Activated T-helper 2 cell treated with anti-CD3 and anti-CD28 coated beads, Interferon-gamma antibody, Interleukin-2, Interleukin-4, amounts not matched to agents 10 μg/mL and 5 μg/mL and 100 μg/mL, durations not matched to agents 14 hours and 24 hours and 36 hours (primary cell): ENCODE data around the gene ZBTB5. TPM values are rescaled to one million over a fixed set of nuclear protein-coding genes. Genes with fewer than 3 reads are reported as not detected.
"Not testable (repeated sequence)": the region's sequence is repeated elsewhere in the genome, so short reads cannot be mapped to it uniquely, and the experiment has no call there.

ENCODE experiments used
- DNase-seq: peaks from one replicate; pipeline ENCODE4 v3.0.0; 2021; ENCODE audit warnings: low spot score
- H3K27ac Mint-ChIP-seq: one replicate; pipeline ENCODE4 v1.8.0; 2021; ENCODE audit warnings: mixed read lengths
- H3K27me3 Mint-ChIP-seq: one replicate; pipeline ENCODE4 v1.8.0; 2021; ENCODE audit warnings: low read depth, mixed read lengths
- H3K36me3 Mint-ChIP-seq: one replicate; pipeline ENCODE4 v1.8.0; 2021; ENCODE audit warnings: low read depth, mixed read lengths
- H3K4me1 Mint-ChIP-seq: one replicate; pipeline ENCODE4 v1.8.0; 2021; ENCODE audit warnings: low read depth, mixed read lengths
- H3K4me3 Mint-ChIP-seq: one replicate; pipeline ENCODE4 v1.8.0; 2021; ENCODE audit warnings: low read depth, mild to moderate bottlenecking, moderate library complexity, mixed read lengths
- H3K9me3 Mint-ChIP-seq: one replicate; pipeline ENCODE4 v1.8.0; 2021; ENCODE audit warnings: mixed read lengths
- intact Hi-C: fragments of 100-400 bp; cut with micrococcal nuclease; formaldehyde crosslinking; loops from one replicate; pipeline ENCODE4 v1.15.1; 2023
- total RNA-seq: library from RNA; stranded (reverse); gene quantifications from 2 replicates; pipeline ENCODE4 v1.2.3, GENCODE V29; 2022

ZBTB5 gene
- total RNA-seq, 1 donor from 2014 or later: 11.0 TPM

- DNase-seq: no peak
- peaks cover 6% of the 10 kb centered on the region for H3K27me3 Mint-ChIP-seq
- H3K4me3 Mint-ChIP-seq: no peak overlapping the region
- intact Hi-C loops: loop anchor here (10.0 kb wide), 1 partner anchor 404 kb away; no protein-coding TSS in a partner anchor
- H3K9me3 Mint-ChIP-seq: no peaks in the 10 kb centered on the region
- no peaks in the 10 kb centered on the region for H3K4me1 Mint-ChIP-seq
- H3K36me3 Mint-ChIP-seq: no peaks in the 10 kb centered on the region
- H3K27ac Mint-ChIP-seq: no peak overlapping the region
Measured at GRCh38 chr9:37398464-37399025, 66.7 kb downstream of the ZBTB5 start.

GRCh38 chr9:37397948-37398347, 67.3 kb downstream of the ZBTB5 start:
- not testable (repeated sequence) for H3K36me3 Mint-ChIP-seq, H3K4me3 Mint-ChIP-seq, H3K27me3 Mint-ChIP-seq, H3K9me3 Mint-ChIP-seq, DNase-seq, H3K4me1 Mint-ChIP-seq, H3K27ac Mint-ChIP-seq
- intact Hi-C loops: loop anchor here (10.0 kb wide), 1 partner anchor 403 kb away; no protein-coding TSS in a partner anchor

- H3K9me3 Mint-ChIP-seq: no peaks in the 10 kb centered on the region
- no peak overlapping the region for H3K4me3 Mint-ChIP-seq
- DNase-seq: no peak
- no peak overlapping the region for H3K27ac Mint-ChIP-seq
- no peaks in the 10 kb centered on the region for H3K36me3 Mint-ChIP-seq
- H3K27me3 Mint-ChIP-seq: peaks cover 4% of the 10 kb centered on the region
- intact Hi-C loops: loop anchor here (10.0 kb wide), 1 partner anchor 401 kb away; no protein-coding TSS in a partner anchor
- no peaks in the 10 kb centered on the region for H3K4me1 Mint-ChIP-seq
Measured at GRCh38 chr9:37395663-37396062, 69.6 kb downstream of the ZBTB5 start.

GRCh38 chr9:37395229-37395628, 70.0 kb downstream of the ZBTB5 start:
- no peak for DNase-seq
- Mint-ChIP-seq H3K9me3 (no peaks in the 10 kb centered on the region), H3K27me3 (peaks cover 4% of the 10 kb centered on the region), H3K27ac (no peak overlapping the region), H3K4me1 (no peaks in the 10 kb centered on the region), H3K4me3 (no peak overlapping the region), H3K36me3 (no peaks in the 10 kb centered on the region)
- intact Hi-C loops: loop anchor here (10.0 kb wide), 1 partner anchor 400 kb away; no protein-coding TSS in a partner anchor

GRCh38 chr9:37392272-37392671, 73.0 kb downstream of the ZBTB5 start:
- Mint-ChIP-seq H3K9me3 (no peaks in the 10 kb centered on the region), H3K27ac (no peak overlapping the region), H3K4me3 (no peak overlapping the region), H3K27me3 (no peaks in the 10 kb centered on the region), H3K36me3 (no peaks in the 10 kb centered on the region), H3K4me1 (no peaks in the 10 kb centered on the region)
- DNase-seq: no peak
- intact Hi-C loops: loop anchor here (10.0 kb wide), 1 partner anchor 397 kb away; no protein-coding TSS in a partner anchor

- Mint-ChIP-seq H3K36me3 (no peaks in the 10 kb centered on the region), H3K4me3 (no peak overlapping the region), H3K9me3 (no peaks in the 10 kb centered on the region), H3K4me1 (no peaks in the 10 kb centered on the region), H3K27ac (no peak overlapping the region), H3K27me3 (no peaks in the 10 kb centered on the region)
- intact Hi-C loops: loop anchor here (10.0 kb wide), 1 partner anchor 396 kb away; no protein-coding TSS in a partner anchor
- no peak for DNase-seq
Measured at GRCh38 chr9:37390759-37391158, 74.5 kb downstream of the ZBTB5 start.

Other genes with a start within 250 kb of the ZBTB5 start
- 75.4 and 77.4 TPM in 2 replicates for gene GRHPR, start 42.8 kb downstream of the ZBTB5 start, total RNA-seq
- gene POLR1E, start 20.5 kb upstream of the ZBTB5 start, total RNA-seq: 48.0 and 49.4 TPM in 2 replicates
- 1.8 and 2.4 TPM in 2 replicates for gene FBXO10, start 110.9 kb upstream of the ZBTB5 start, total RNA-seq
- gene TOMM5, start 127.1 kb upstream of the ZBTB5 start, total RNA-seq: 153 and 155 TPM in 2 replicates
- not detected in 2 replicates for gene FRMPD1, start 185.5 kb upstream of the ZBTB5 start, total RNA-seq